ENCODE data around the gene ZNF35.

ZNF35 gene

GRCh38 chr3:44685128-44685800 lies 36.7 kb downstream of the ZNF35 start:
- peak; percentile 90 for DNase-seq

DNA sequence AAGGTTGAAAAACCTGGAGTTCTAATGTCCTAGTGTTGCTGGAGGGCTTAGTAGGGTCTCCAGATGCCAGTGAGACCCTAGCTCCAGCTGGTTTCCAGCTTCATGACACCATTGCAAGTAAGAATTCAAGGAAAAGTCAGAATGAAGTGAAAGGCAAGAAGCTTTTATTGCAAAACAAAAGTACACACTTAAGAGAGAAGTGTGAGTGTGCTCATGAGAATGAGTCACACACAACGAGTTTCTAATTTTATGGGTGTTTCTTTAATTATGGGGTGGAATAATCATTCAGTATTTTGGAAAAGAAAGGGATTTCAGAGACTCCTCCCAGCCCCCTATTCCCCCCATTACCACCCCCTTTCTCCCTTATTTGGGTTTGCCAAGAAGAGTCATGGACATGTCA lies 39.4 kb downstream of the ZNF35 start:
- DNase-seq, result no peak
